ENCODE data around the gene RGS7.
"Not testable (repeated sequence)": the region's sequence is repeated elsewhere in the genome, so short reads cannot be mapped to it uniquely, and the experiment has no call there.

The RGS7 gene

GRCh38 chr1:241331328-241332036 is 25.5 kb downstream of the RGS7 start:
- no peak for DNase-seq (ENCODE audit: low read depth)

- no peak for DNase-seq (ENCODE audit: low read depth)
Measured at GRCh38 chr1:241330619-241331327, 26.2 kb downstream of the RGS7 start.

- no peak for DNase-seq (ENCODE audit: low read depth)
Measured at GRCh38 chr1:241325456-241325855, 31.5 kb downstream of the RGS7 start.

- DNase-seq (ENCODE audit: low read depth): no peak
Measured at GRCh38 chr1:241323514-241324195, 33.4 kb downstream of the RGS7 start.

GRCh38 chr1:241317676-241318075 is 39.3 kb downstream of the RGS7 start:
- DNase-seq (ENCODE audit: low read depth): no peak

- no peak for DNase-seq (ENCODE audit: low read depth)
Measured at GRCh38 chr1:241316372-241316771, 40.6 kb downstream of the RGS7 start.

- DNase-seq (ENCODE audit: low read depth): no peak
Measured at GRCh38 chr1:241311056-241311746, 45.8 kb downstream of the RGS7 start.

GRCh38 chr1:241310451-241310850 is 46.6 kb downstream of the RGS7 start:
- no peak for DNase-seq (ENCODE audit: low read depth)

- DNase-seq (ENCODE audit: low read depth): no peak
Measured at GRCh38 chr1:241309651-241310050, 47.4 kb downstream of the RGS7 start.

- DNase-seq (ENCODE audit: low read depth): no peak
Measured at GRCh38 chr1:241308471-241308870, 48.5 kb downstream of the RGS7 start.

- no peak for DNase-seq (ENCODE audit: low read depth)
Measured at GRCh38 chr1:241308011-241308410, 49.0 kb downstream of the RGS7 start.

- no peak for DNase-seq (ENCODE audit: low read depth)
Measured at GRCh38 chr1:241306125-241306790, 50.7 kb downstream of the RGS7 start.

- DNase-seq (ENCODE audit: low read depth): not testable (repeated sequence)
Measured at GRCh38 chr1:241302024-241302423, 55.0 kb downstream of the RGS7 start.

GRCh38 chr1:241299347-241299746 is 57.7 kb downstream of the RGS7 start:
- no peak for DNase-seq (ENCODE audit: low read depth)

GRCh38 chr1:241292973-241293372 is 64.0 kb downstream of the RGS7 start:
- DNase-seq (ENCODE audit: low read depth): no peak

- not testable (repeated sequence) for DNase-seq (ENCODE audit: low read depth)
Measured at GRCh38 chr1:241291548-241291947, 65.5 kb downstream of the RGS7 start.

GRCh38 chr1:241286486-241286885 is 70.5 kb downstream of the RGS7 start:
- DNase-seq (ENCODE audit: low read depth): no peak

- no peak for DNase-seq (ENCODE audit: low read depth)
Measured at GRCh38 chr1:241276391-241276790, 80.6 kb downstream of the RGS7 start.

GRCh38 chr1:241275981-241276380 is 81.0 kb downstream of the RGS7 start:
- no peak for DNase-seq (ENCODE audit: low read depth)

- DNase-seq (ENCODE audit: low read depth): no peak
Measured at GRCh38 chr1:241275226-241275625, 81.8 kb downstream of the RGS7 start.

- no peak for DNase-seq (ENCODE audit: low read depth)
Measured at GRCh38 chr1:241274693-241275092, 82.3 kb downstream of the RGS7 start.

GRCh38 chr1:241272828-241273227 is 84.2 kb downstream of the RGS7 start:
- no peak for DNase-seq (ENCODE audit: low read depth)

Data from stimulated activated CD8-positive, alpha-beta memory T cell treated with anti-CD3 and anti-CD28 coated beads, Interleukin-12 subunit alpha, Interleukin-12 subunit beta, amount 100 ng/mL, for 1 hour (primary cell).